Ammon's horn (tissue), 1 donor: Measurements from ENCODE around the gene MTERF2.
"Not testable (repeated sequence)": the region's sequence is repeated elsewhere in the genome, so short reads cannot be mapped to it uniquely, and the experiment has no call there.

Experiments
- DNase-seq: peaks from one replicate; pipeline ENCODE4 v3.0.0-alpha.2; 2016; ENCODE audit warnings: low spot score

Gene MTERF2

DNA sequence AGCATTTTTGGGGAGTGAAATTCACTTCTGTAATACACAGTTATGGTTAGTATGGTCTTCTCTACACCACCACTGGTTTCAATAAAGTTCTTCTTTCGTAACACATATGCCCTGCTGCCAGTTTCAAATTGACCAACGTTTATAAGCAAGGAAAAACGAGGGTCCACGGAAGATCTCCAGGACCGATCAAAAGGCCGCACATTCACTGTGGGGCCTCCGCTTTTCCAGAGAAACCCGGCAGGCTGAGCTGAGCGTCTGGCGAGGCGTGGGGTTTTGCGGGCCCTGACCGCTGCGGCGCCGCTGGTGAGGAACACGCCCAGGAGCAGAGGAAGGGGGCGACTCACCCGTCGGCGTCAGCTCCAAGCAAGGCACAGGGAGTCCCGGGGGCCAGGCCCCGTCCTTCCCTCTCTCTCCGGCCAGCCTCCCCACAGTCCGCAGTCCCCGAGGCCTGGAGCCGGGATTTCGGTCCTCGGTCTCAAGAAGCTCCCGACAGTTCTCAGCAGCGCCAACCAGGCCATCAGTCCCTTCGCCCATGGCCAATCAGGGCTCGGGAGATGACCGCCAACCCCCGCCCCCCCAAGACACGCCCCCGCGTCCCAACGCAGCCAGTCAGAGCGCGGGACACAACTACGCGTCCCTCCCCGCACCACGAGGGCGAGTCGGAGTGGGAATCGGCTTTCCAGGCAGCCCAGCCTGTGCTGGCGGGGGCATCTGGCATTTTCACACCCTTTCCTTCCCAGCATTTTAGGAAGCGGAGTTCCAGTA lies at the start of gene MTERF2:
Gene MTERF2 (minus strand): TSS at position 522 of the 765 bp plus-strand sequence. CDS start 8,432 bp downstream, outside the sequence.
- DNase-seq = peak; percentile 98

DNA sequence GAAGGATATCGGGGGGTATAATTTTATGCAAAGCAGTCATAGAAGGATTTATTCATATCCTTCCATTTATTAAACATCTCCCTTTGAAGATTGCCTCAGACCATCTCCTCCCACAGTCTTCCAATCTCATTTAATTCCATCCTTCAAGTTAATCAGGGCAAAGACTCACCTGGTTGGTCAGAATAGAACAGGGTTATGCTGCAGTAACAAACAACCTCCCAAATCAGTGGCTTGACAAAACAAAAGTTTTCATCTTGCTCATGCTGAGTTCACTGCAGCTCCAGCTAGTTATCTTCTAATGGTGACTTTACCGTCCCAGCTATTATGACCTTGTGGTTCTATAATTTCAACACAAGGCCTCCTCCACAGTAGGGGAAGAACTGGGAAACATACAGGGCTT lies 48.8 kb upstream of the MTERF2 start:
- DNase-seq = no peak

GRCh38 chr12:107033758-107034739 lies 47.1 kb upstream of the MTERF2 start:
- no peak for DNase-seq

DNA sequence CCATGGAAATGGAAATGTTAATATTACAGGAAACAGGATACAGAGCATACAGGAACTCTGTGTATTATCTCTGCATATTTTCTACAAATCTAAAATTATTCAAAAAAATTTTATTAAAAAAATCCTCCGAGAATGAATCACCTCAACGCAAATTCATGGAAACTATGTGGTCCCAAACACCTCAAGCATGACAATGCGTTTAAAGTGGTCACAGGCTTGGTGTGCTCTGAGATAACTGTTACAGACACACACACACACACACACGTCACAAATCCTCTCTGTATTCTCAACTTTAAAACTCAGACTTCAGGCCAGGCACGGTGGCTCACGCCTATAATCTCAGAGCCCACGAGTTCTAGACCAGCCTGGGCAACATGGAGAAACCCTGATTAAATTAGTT lies 45.3 kb upstream of the MTERF2 start:
- DNase-seq = no peak

GRCh38 chr12:107031061-107031460 lies 44.1 kb upstream of the MTERF2 start:
- DNase-seq = no peak

- no peak for DNase-seq
Observed at GRCh38 chr12:107029081-107029480, 42.1 kb upstream of the MTERF2 start.

DNA sequence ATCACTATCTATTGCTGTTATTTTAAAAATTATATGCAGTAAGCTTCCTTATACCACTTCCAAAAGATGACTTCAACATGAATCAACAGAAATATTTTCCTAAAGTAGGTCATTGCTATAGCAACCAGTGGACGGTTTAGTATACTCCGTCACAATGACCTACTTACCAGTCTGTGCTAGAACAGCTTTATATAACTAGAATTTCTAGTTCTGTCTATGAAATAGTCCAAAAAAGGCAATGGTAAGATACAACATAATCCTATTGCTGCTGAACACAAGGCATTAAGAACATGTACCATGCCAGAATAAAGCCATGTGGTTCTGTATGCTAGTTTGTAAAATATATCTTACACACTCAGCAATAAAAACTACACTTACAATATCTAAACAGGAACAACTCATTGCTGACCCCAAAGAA lies 40.7 kb upstream of the MTERF2 start:
- DNase-seq = peak; percentile 69

GRCh38 chr12:107026806-107027635 lies 40.1 kb upstream of the MTERF2 start:
- DNase-seq = no peak

DNA sequence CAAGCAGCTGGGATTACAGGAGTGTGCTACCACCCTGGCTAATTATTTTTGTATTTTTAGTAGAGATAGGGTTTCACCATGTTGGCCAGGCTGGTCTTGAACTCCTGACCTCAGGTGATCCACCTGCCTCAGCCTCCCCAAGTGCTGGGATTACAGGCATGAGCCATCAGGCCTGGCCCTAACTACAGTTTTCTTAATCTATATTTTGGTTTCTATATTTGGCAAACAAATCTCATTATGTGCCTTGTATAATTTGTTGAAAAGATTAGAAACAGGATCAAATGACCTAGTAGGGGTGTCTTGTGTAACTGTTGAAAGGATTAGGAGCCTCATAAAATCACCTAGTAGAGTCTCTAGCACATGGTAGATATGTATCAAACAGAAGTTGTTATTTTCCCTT lies 39.4 kb upstream of the MTERF2 start:
- not testable (repeated sequence) for DNase-seq

- no peak for DNase-seq
Observed at GRCh38 chr12:107025671-107026070, 38.7 kb upstream of the MTERF2 start.

GRCh38 chr12:107019546-107019945 lies 32.6 kb upstream of the MTERF2 start:
- DNase-seq = no peak

DNA sequence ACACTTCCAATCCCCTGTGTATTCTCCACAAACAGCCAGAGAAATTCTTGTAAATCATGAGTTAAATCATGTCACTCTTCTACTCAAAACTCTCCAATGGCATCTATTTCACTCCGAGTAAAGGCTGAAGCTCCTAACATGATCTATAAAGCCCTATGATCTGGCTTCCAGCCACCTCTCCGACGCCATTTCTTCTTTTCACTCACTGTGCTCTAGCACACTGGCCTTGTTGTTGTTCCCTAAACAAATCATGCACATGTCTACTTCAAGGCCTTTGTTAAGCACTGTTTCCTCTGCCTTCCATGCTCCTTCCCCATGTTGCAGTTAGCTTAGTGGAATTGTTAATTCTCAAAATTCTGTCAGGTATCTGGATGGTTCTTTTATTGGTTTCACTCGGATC lies 30.1 kb upstream of the MTERF2 start:
- DNase-seq = no peak

DNA sequence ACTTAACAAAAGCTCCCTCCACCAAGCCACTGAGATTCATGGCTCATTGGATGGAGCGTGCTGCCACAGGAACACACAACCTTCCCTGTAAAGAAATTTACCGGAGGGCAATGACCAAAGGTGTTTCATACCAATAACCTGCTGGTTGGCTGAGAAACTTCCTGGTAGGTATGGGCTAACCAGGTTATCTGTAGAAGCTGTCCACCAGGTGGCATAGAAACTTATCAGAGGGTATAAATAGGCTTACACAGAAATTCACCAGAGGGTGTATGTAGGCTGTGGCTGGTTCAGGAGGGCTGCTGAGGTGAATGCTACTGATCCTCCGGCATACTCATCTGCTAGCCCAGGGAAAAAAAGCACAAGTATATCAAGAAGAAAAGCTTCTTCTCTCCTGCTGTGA lies 27.1 kb upstream of the MTERF2 start:
- no peak for DNase-seq

DNA sequence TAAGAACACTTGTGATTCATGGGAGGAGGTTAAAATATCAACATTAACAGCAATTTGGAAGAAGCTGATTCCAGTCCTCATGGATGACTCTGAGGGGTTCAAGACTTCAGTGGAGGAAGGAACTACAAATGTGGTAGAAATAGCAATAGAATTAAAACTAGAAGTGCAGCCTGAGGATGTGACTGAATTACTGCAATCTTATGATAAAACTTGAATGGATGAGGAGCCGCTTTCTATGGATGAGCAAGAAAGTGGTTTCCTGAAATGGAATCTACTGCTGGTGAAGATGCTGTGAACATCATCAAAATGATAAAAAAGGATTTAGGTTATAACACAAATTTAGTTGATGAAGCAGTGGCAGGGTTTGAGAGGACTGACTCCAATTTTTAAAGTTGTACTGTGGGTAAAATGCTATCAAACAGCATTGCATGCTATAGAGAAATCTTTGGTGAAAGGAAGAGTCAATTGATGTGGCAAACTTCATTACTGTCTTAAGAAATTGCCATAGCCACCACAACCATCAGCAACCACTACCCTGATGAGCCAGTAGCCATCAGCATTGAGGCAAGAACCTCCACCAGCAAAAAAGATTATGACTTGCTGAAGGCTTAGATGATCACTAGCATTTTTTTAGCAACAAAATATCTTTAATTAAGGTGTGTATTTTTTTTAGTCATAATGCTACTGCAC lies 25.9 kb upstream of the MTERF2 start:
- no peak for DNase-seq

GRCh38 chr12:107011519-107011918 lies 24.6 kb upstream of the MTERF2 start:
- DNase-seq = no peak

DNA sequence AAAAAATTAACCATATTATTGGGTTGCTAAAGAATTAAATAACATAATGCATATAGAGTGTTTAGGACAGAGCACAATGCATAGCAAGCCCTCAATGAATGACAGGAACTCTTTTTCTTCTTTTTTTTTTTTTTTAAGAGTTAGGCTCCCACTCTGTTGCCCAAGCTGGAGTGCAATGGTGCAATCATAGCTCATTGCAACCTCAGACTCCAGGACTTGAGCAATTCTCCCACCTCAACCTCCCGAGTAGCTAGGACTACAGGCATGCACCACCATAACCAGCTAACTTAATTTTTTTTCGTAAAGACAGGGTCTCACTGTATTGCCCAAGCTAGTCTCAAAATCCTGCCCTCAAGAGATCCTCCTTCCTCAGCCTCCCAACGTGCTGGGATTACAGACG lies 20.5 kb upstream of the MTERF2 start:
- DNase-seq = no peak

GRCh38 chr12:107002665-107003064 lies 15.7 kb upstream of the MTERF2 start:
- not testable (repeated sequence) for DNase-seq

DNA sequence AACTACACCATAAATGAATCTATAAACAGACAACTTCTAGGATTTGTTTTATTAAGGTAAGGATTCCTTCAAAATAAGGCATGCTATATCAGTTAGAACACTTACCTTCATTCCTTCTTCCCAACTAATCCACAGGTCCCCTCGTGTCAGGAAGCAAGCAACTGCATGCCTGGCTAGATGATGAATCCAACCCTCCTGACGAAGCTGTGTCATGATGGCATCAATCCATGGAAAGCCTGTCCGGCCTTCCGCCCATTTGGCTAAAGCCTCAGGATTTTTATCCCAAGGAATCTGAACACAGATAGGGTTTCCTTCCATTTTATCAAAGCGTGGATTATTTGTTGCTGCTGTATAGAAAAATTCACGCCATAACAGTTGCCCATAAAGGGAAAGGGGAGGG lies 12.5 kb upstream of the MTERF2 start:
- DNase-seq = no peak

GRCh38 chr12:106997916-106998315 lies 11.0 kb upstream of the MTERF2 start:
- DNase-seq = no peak

DNA sequence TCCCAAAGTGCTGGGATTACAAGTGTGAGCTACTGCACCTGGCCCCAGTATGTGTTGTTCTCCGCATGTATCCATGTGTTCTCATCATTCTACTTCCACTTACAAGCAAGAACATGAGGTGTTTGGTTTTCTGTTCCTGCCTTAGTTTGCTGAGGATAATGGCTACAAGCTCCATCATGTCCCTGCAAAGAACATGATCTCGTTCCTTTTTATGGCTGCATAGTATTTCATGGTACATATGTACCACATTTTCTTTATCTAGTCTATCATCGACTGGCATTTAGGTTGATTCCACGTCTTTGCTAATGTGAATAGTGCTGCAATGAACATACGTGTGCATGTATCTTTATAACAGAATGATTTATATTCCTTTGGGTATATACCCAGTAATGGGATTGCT lies 9.2 kb upstream of the MTERF2 start:
- DNase-seq = not testable (repeated sequence)

- DNase-seq = no peak
Observed at GRCh38 chr12:106994579-106995220, 7.8 kb upstream of the MTERF2 start.
